HepG2 (cell line): ENCODE results near the gene CARD16. TPM values are rescaled to one million over a fixed set of nuclear protein-coding genes. Genes with fewer than 3 reads are reported as not detected.

Experiments used
- ARNTL ChIP-seq: sonication (generic); formaldehyde crosslinking; IDR thresholded peaks from 2 replicates; pipeline ENCODE4 v1.4.0; 2020; ENCODE audit warnings: mild to moderate bottlenecking, missing genetic modification reagents
- ATAD3A ChIP-seq: sonication (generic); formaldehyde crosslinking; IDR thresholded peaks from 2 replicates; pipeline ENCODE4 v1.4.0; 2020; ENCODE audit warnings: missing genetic modification reagents
- BRD4 ChIP-seq: sonication (generic); formaldehyde crosslinking; IDR thresholded peaks from 2 replicates; pipeline ENCODE4 v1.4.0; 2020; ENCODE audit warnings: missing genetic modification reagents
- ETV6 ChIP-seq: sonication (generic); formaldehyde crosslinking; conservative IDR thresholded peaks from 2 replicates; pipeline ENCODE4 v1.4.0; 2020; ENCODE audit warnings: missing genetic modification reagents
- HNRNPL ChIP-seq: fragments of 200-400 bp; formaldehyde crosslinking; IDR thresholded peaks from 2 replicates; pipeline ENCODE4 v1.6.1; 2017; ENCODE audit warnings: mild to moderate bottlenecking, low read depth, low read length
- ISL2 ChIP-seq: sonication (generic); formaldehyde crosslinking; IDR thresholded peaks from 2 replicates; pipeline ENCODE4 v1.5.0; 2020; ENCODE audit warnings: missing genetic modification reagents
- MXI1 ChIP-seq: IDR thresholded peaks from 3 replicates; pipeline ENCODE4 v1.6.1; 2012; ENCODE audit warnings: low read depth, low read length, inconsistent platforms, borderline replicate concordance
- PCBP2 ChIP-seq: fragments of 200-400 bp; formaldehyde crosslinking; optimal IDR thresholded peaks from 2 replicates; pipeline ENCODE3; 2018; ENCODE audit warnings: low read length, low read depth; ENCODE audit not compliant: poor library complexity, severe bottlenecking
- ZNF12 ChIP-seq: sonication (generic); formaldehyde crosslinking; IDR thresholded peaks from 2 replicates; pipeline ENCODE4 v1.5.0; 2020; ENCODE audit warnings: missing genetic modification reagents
- ZNF619 ChIP-seq: sonication (generic); formaldehyde crosslinking; IDR thresholded peaks from 2 replicates; pipeline ENCODE4 v1.4.0; 2020; ENCODE audit warnings: mild to moderate bottlenecking, missing genetic modification reagents
- ZSCAN30 ChIP-seq: sonication (generic); formaldehyde crosslinking; IDR thresholded peaks from 2 replicates; pipeline ENCODE4 v1.5.0; 2020; ENCODE audit warnings: mild to moderate bottlenecking, missing genetic modification reagents
- polyA plus RNA-seq, 8 experiments: library from polyadenylated mRNA; depleted of rRNA in 3 of 8; stranded (reverse) in 7 of 8; unstranded in 1 of 8; fragments of >200 nt; fragmentation: Illumina TruSeq in 4 of 8; extraction: Trizol in 4 of 8; gene quantifications; 2 replicates each; pipeline versions ENCODE4 v1.2.1 to v1.2.3, GENCODE V29; 2011 to 2016; ENCODE audit warnings: low read depth in 4 of 8, missing spikeins in 1 of 8, mixed read lengths in 1 of 8; ENCODE audit not compliant: insufficient read depth in 1 of 8
- total RNA-seq, 5 experiments: library from RNA; depleted of rRNA; stranded (reverse); fragments of >200 nt; fragmentation: Illumina TruSeq; extraction: Trizol; gene quantifications; 2 replicates each; pipeline ENCODE4 v1.2.3, GENCODE V29; 2016; ENCODE audit warnings: low read depth in 1 of 5
- TF ChIP-seq, protein P1 (sequence below): sonication (generic); formaldehyde crosslinking; IDR thresholded peaks from 2 replicates; pipeline ENCODE4 v1.4.0; 2020; ENCODE audit warnings: low read depth, missing genetic modification reagents
- TF ChIP-seq, protein P2 (sequence below): IDR thresholded peaks from 2 replicates; pipeline ENCODE4 v1.6.1; 2016; ENCODE audit warnings: missing compliant biosample characterization, missing genetic modification reagents, borderline replicate concordance
- TF ChIP-seq, protein P3 (sequence below): sonication (generic); formaldehyde crosslinking; conservative IDR thresholded peaks from 2 replicates; pipeline ENCODE4 v1.4.0; 2020; ENCODE audit warnings: missing genetic modification reagents
- TF ChIP-seq, protein P4 (sequence below): sonication (generic); formaldehyde crosslinking; IDR thresholded peaks from 2 replicates; pipeline ENCODE4 v1.4.0; 2020; ENCODE audit warnings: missing genetic modification reagents, borderline replicate concordance
- TF ChIP-seq, protein P5 (sequence below): sonication (generic); formaldehyde crosslinking; IDR thresholded peaks from 2 replicates; pipeline ENCODE4 v1.4.0; 2020; ENCODE audit warnings: mild to moderate bottlenecking, missing genetic modification reagents

CARD16 gene
- total and polyA plus RNA-seq, 2 of the 13 experiments (the other 11 are each of a cell fraction or from before 2014, with no cell fraction given), result 0.34 TPM; not detected in 1

DNA sequence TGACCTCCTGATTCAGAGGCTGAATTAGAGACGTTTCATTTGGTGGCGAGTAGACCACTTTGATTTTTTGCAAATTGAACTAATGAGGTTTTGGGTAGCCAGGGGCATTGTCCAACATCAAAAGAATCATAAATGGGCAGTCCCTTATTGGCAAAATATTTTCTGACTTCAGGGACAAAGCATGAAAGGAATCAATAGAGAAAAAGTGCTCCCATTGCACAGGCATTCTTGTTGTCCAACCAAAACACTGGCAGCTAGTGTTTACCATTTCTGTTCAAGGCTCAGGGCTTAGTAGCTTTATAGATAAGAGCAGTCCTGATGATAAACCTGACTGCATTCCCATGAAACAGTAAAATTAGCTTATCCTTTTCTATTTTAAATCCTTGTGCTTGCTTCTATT lies 6.4 kb upstream of the CARD16 start (continued):
- TF ChIP-seq, protein P1, sequence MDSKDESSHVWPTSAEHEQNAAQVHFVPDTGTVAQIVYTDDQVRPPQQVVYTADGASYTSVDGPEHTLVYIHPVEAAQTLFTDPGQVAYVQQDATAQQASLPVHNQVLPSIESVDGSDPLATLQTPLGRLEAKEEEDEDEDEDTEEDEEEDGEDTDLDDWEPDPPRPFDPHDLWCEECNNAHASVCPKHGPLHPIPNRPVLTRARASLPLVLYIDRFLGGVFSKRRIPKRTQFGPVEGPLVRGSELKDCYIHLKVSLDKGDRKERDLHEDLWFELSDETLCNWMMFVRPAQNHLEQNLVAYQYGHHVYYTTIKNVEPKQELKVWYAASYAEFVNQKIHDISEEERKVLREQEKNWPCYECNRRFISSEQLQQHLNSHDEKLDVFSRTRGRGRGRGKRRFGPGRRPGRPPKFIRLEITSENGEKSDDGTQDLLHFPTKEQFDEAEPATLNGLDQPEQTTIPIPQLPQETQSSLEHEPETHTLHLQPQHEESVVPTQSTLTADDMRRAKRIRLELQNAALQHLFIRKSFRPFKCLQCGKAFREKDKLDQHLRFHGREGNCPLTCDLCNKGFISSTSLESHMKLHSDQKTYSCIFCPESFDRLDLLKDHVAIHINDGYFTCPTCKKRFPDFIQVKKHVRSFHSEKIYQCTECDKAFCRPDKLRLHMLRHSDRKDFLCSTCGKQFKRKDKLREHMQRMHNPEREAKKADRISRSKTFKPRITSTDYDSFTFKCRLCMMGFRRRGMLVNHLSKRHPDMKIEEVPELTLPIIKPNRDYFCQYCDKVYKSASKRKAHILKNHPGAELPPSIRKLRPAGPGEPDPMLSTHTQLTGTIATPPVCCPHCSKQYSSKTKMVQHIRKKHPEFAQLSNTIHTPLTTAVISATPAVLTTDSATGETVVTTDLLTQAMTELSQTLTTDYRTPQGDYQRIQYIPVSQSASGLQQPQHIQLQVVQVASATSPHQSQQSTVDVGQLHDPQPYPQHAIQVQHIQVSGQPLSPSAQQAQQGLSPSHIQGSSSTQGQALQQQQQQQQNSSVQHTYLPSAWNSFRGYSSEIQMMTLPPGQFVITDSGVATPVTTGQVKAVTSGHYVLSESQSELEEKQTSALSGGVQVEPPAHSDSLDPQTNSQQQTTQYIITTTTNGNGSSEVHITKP (CRISPR knock-in tag), result no peak
- no peak for TF ChIP-seq ZSCAN30 (CRISPR knock-in tag)
- TF ChIP-seq, protein P2, sequence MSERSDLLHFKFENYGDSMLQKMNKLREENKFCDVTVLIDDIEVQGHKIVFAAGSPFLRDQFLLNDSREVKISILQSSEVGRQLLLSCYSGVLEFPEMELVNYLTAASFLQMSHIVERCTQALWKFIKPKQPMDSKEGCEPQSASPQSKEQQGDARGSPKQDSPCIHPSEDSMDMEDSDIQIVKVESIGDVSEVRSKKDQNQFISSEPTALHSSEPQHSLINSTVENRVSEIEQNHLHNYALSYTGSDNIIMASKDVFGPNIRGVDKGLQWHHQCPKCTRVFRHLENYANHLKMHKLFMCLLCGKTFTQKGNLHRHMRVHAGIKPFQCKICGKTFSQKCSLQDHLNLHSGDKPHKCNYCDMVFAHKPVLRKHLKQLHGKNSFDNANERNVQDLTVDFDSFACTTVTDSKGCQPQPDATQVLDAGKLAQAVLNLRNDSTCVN, result no peak
- no peak for TF ChIP-seq HNRNPL
- TF ChIP-seq MXI1, result no peak
- TF ChIP-seq PCBP2, result no peak
- TF ChIP-seq, protein P3, sequence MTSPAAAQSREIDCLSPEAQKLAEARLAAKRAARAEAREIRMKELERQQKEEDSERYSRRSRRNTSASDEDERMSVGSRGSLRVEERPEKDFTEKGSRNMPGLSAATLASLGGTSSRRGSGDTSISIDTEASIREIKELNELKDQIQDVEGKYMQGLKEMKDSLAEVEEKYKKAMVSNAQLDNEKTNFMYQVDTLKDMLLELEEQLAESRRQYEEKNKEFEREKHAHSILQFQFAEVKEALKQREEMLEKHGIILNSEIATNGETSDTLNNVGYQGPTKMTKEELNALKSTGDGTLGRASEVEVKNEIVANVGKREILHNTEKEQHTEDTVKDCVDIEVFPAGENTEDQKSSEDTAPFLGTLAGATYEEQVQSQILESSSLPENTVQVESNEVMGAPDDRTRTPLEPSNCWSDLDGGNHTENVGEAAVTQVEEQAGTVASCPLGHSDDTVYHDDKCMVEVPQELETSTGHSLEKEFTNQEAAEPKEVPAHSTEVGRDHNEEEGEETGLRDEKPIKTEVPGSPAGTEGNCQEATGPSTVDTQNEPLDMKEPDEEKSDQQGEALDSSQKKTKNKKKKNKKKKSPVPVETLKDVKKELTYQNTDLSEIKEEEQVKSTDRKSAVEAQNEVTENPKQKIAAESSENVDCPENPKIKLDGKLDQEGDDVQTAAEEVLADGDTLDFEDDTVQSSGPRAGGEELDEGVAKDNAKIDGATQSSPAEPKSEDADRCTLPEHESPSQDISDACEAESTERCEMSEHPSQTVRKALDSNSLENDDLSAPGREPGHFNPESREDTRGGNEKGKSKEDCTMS (CRISPR knock-in tag), result no peak
- TF ChIP-seq, protein P4, sequence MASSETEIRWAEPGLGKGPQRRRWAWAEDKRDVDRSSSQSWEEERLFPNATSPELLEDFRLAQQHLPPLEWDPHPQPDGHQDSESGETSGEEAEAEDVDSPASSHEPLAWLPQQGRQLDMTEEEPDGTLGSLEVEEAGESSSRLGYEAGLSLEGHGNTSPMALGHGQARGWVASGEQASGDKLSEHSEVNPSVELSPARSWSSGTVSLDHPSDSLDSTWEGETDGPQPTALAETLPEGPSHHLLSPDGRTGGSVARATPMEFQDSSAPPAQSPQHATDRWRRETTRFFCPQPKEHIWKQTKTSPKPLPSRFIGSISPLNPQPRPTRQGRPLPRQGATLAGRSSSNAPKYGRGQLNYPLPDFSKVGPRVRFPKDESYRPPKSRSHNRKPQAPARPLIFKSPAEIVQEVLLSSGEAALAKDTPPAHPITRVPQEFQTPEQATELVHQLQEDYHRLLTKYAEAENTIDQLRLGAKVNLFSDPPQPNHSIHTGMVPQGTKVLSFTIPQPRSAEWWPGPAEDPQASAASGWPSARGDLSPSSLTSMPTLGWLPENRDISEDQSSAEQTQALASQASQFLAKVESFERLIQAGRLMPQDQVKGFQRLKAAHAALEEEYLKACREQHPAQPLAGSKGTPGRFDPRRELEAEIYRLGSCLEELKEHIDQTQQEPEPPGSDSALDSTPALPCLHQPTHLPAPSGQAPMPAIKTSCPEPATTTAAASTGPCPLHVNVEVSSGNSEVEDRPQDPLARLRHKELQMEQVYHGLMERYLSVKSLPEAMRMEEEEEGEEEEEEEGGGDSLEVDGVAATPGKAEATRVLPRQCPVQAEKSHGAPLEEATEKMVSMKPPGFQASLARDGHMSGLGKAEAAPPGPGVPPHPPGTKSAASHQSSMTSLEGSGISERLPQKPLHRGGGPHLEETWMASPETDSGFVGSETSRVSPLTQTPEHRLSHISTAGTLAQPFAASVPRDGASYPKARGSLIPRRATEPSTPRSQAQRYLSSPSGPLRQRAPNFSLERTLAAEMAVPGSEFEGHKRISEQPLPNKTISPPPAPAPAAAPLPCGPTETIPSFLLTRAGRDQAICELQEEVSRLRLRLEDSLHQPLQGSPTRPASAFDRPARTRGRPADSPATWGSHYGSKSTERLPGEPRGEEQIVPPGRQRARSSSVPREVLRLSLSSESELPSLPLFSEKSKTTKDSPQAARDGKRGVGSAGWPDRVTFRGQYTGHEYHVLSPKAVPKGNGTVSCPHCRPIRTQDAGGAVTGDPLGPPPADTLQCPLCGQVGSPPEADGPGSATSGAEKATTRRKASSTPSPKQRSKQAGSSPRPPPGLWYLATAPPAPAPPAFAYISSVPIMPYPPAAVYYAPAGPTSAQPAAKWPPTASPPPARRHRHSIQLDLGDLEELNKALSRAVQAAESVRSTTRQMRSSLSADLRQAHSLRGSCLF, result no peak
- TF ChIP-seq ARNTL (CRISPR knock-in tag), result no peak
- no peak for TF ChIP-seq ATAD3A (CRISPR knock-in tag)
- 0 out of 2 replicates have a peak, but pooled peaks have one; percentile 58 for TF ChIP-seq ZNF12 (CRISPR knock-in tag)
- TF ChIP-seq ISL2 (CRISPR knock-in tag), result peak; percentile 96
- TF ChIP-seq BRD4 (CRISPR knock-in tag), result no peak
- TF ChIP-seq, protein P5, sequence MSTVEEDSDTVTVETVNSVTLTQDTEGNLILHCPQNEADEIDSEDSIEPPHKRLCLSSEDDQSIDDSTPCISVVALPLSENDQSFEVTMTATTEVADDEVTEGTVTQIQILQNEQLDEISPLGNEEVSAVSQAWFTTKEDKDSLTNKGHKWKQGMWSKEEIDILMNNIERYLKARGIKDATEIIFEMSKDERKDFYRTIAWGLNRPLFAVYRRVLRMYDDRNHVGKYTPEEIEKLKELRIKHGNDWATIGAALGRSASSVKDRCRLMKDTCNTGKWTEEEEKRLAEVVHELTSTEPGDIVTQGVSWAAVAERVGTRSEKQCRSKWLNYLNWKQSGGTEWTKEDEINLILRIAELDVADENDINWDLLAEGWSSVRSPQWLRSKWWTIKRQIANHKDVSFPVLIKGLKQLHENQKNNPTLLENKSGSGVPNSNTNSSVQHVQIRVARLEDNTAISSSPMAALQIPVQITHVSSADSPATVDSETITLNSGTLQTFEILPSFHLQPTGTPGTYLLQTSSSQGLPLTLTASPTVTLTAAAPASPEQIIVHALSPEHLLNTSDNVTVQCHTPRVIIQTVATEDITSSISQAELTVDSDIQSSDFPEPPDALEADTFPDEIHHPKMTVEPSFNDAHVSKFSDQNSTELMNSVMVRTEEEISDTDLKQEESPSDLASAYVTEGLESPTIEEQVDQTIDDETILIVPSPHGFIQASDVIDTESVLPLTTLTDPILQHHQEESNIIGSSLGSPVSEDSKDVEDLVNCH (CRISPR knock-in tag), result no peak
- TF ChIP-seq ZNF619 (CRISPR knock-in tag), result no peak
- no peak for TF ChIP-seq ETV6 (CRISPR knock-in tag)
